ENCODE results near the gene ERC2.

ERC2 gene

DNA sequence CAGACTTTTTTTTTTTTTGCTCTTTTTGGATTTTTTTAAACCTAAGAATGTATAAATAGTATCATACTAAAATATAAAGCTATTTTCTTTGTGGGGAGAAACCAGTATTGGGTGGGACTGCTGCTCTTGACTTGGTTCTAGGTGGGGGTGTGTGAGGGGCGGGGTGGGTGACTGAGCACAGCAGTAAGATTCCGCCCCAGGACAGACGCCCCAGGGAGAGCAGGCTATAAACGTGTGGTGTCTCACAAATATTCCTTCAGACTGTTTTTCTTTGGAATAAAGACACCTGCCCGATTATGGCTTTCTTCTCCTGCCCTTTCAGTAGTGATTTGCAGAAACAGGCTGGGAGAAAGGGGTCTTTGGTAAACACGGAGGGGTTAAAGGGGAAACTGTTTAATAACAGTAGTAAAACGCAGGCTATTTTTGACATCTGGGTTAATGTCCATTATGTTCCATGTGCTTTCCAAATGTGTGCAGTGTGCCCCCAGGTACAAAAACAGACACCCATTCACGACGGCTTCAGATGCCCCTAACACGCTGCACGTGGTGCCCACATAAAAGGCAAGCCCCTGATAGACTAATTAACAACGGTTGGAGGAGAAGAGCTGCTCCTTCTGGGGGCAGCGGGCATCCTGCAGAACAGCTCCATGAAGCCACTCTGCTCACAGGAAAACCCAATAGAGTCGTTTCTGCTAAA lies 952.6 kb downstream of the ERC2 start (continued):
- TF ChIP-seq, protein P1, sequence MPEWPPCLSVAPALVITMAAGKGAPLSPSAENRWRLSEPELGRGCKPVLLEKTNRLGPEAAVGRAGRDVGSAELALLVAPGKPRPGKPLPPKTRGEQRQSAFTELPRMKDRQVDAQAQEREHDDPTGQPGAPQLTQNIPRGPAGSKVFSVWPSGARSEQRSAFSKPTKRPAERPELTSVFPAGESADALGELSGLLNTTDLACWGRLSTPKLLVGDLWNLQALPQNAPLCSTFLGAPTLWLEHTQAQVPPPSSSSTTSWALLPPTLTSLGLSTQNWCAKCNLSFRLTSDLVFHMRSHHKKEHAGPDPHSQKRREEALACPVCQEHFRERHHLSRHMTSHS (tag by site-specific recombination; IDR thresholded peaks at IDR 0.05): no peak
- TF ChIP-seq, protein P2, sequence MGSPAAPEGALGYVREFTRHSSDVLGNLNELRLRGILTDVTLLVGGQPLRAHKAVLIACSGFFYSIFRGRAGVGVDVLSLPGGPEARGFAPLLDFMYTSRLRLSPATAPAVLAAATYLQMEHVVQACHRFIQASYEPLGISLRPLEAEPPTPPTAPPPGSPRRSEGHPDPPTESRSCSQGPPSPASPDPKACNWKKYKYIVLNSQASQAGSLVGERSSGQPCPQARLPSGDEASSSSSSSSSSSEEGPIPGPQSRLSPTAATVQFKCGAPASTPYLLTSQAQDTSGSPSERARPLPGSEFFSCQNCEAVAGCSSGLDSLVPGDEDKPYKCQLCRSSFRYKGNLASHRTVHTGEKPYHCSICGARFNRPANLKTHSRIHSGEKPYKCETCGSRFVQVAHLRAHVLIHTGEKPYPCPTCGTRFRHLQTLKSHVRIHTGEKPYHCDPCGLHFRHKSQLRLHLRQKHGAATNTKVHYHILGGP (tag by site-specific recombination; IDR thresholded peaks at IDR 0.05): no peak
- TF ChIP-seq ZNF274 (IDR thresholded peaks at IDR 0.05; ENCODE audit: low read length) (no peak), ZNF274 (tag by site-specific recombination; IDR thresholded peaks at IDR 0.05; ENCODE audit: borderline replicate concordance) (no peak), ZNF138 (tag by site-specific recombination; IDR thresholded peaks at IDR 0.05; ENCODE audit: borderline replicate concordance) (no peak), ZNF549 (tag by site-specific recombination; IDR thresholded peaks at IDR 0.05) (no peak), ZNF571 (tag by site-specific recombination; IDR thresholded peaks at IDR 0.05) (no peak), ZNF214 (tag by site-specific recombination; IDR thresholded peaks at IDR 0.05; ENCODE audit: borderline replicate concordance) (no peak), ZNF585B (tag by site-specific recombination; IDR thresholded peaks at IDR 0.05) (no peak), OSR2 (tag by site-specific recombination; IDR thresholded peaks at IDR 0.05) (no peak), ZNF596 (tag by site-specific recombination; IDR thresholded peaks at IDR 0.05) (no peak), ZNF335 (tag by site-specific recombination; conservative IDR thresholded peaks at IDR 0.05) (0 out of 2 replicates have a peak, but pooled peaks have one; percentile 71), ZNF837 (tag by site-specific recombination; IDR thresholded peaks at IDR 0.05) (no peak), GLIS1 (tag by site-specific recombination; IDR thresholded peaks at IDR 0.05) (no peak), ZIC2 (tag by site-specific recombination; IDR thresholded peaks at IDR 0.05) (peak; percentile 31; the same call in 1 of the 2 replicates), ZNF747 (tag by site-specific recombination; IDR thresholded peaks at IDR 0.05) (no peak), ZNF514 (tag by site-specific recombination; IDR thresholded peaks at IDR 0.05) (no peak), ZNF221 (tag by site-specific recombination; IDR thresholded peaks at IDR 0.05; ENCODE audit: borderline replicate concordance) (no peak), ZNF76 (tag by site-specific recombination; IDR thresholded peaks at IDR 0.05; ENCODE audit: borderline replicate concordance, low read depth) (no peak), ZNF169 (tag by site-specific recombination; IDR thresholded peaks at IDR 0.05) (no peak), HOXC10 (CRISPR knock-in tag; IDR thresholded peaks at IDR 0.05) (no peak), ZNF2 (tag by site-specific recombination; IDR thresholded peaks at IDR 0.05) (no peak), ZNF701 (tag by site-specific recombination; IDR thresholded peaks at IDR 0.05) (no peak), EGR2 (tag by site-specific recombination; IDR thresholded peaks at IDR 0.05; ENCODE audit: low read depth) (no peak), ZBTB7A (tag by site-specific recombination; IDR thresholded peaks at IDR 0.05; ENCODE audit: low read depth) (no peak), ZNF146 (tag by site-specific recombination; IDR thresholded peaks at IDR 0.05) (no peak), ZNF830 (tag by site-specific recombination; IDR thresholded peaks at IDR 0.05; ENCODE audit: low read depth) (no peak), KLF8 (tag by site-specific recombination; IDR thresholded peaks at IDR 0.05) (no peak)
- TF ChIP-seq, protein P3, sequence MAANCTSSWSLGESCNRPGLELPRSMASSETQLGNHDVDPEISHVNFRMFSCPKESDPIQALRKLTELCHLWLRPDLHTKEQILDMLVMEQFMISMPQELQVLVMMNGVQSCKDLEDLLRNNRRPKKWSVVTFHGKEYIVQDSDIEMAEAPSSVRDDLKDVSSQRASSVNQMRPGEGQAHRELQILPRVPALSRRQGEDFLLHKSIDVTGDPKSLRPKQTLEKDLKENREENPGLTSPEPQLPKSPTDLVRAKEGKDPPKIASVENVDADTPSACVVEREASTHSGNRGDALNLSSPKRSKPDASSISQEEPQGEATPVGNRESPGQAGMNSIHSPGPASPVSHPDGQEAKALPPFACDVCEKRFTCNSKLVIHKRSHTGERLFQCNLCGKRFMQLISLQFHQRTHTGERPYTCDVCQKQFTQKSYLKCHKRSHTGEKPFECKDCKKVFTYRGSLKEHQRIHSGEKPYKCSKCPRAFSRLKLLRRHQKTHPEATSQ (tag by site-specific recombination; IDR thresholded peaks at IDR 0.05): no peak
- TF ChIP-seq, protein P4, sequence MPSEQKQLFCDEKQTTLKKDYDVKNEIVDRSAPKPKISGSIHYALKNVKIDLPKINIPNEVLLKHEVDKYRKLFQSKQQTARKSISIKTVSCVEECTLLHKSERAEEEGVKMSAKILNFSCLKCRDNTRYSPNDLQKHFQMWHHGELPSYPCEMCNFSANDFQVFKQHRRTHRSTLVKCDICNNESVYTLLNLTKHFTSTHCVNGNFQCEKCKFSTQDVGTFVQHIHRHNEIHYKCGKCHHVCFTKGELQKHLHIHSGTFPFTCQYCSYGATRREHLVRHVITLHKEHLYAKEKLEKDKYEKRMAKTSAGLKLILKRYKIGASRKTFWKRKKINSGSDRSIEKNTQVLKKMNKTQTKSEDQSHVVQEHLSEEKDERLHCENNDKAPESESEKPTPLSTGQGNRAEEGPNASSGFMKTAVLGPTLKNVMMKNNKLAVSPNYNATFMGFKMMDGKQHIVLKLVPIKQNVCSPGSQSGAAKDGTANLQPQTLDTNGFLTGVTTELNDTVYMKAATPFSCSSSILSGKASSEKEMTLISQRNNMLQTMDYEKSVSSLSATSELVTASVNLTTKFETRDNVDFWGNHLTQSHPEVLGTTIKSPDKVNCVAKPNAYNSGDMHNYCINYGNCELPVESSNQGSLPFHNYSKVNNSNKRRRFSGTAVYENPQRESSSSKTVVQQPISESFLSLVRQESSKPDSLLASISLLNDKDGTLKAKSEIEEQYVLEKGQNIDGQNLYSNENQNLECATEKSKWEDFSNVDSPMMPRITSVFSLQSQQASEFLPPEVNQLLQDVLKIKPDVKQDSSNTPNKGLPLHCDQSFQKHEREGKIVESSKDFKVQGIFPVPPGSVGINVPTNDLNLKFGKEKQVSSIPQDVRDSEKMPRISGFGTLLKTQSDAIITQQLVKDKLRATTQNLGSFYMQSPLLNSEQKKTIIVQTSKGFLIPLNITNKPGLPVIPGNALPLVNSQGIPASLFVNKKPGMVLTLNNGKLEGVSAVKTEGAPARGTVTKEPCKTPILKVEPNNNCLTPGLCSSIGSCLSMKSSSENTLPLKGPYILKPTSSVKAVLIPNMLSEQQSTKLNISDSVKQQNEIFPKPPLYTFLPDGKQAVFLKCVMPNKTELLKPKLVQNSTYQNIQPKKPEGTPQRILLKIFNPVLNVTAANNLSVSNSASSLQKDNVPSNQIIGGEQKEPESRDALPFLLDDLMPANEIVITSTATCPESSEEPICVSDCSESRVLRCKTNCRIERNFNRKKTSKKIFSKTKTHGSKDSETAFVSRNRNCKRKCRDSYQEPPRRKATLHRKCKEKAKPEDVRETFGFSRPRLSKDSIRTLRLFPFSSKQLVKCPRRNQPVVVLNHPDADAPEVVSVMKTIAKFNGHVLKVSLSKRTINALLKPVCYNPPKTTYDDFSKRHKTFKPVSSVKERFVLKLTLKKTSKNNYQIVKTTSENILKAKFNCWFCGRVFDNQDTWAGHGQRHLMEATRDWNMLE (tag by site-specific recombination; conservative IDR thresholded peaks at IDR 0.05; ENCODE audit: low read depth): no peak
- TF ChIP-seq, protein P5, sequence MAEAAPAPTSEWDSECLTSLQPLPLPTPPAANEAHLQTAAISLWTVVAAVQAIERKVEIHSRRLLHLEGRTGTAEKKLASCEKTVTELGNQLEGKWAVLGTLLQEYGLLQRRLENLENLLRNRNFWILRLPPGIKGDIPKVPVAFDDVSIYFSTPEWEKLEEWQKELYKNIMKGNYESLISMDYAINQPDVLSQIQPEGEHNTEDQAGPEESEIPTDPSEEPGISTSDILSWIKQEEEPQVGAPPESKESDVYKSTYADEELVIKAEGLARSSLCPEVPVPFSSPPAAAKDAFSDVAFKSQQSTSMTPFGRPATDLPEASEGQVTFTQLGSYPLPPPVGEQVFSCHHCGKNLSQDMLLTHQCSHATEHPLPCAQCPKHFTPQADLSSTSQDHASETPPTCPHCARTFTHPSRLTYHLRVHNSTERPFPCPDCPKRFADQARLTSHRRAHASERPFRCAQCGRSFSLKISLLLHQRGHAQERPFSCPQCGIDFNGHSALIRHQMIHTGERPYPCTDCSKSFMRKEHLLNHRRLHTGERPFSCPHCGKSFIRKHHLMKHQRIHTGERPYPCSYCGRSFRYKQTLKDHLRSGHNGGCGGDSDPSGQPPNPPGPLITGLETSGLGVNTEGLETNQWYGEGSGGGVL (tag by site-specific recombination; IDR thresholded peaks at IDR 0.05): peak; percentile 58

Data from HEK293 (cell line).